ENCODE measurements around the gene ZNF19. TPM values are rescaled to one million over a fixed set of nuclear protein-coding genes. Genes with fewer than 3 reads are reported as not detected.

Gene ZNF19
- total RNA-seq, 1 donor from 2014 or later = 18.3 TPM

DNA sequence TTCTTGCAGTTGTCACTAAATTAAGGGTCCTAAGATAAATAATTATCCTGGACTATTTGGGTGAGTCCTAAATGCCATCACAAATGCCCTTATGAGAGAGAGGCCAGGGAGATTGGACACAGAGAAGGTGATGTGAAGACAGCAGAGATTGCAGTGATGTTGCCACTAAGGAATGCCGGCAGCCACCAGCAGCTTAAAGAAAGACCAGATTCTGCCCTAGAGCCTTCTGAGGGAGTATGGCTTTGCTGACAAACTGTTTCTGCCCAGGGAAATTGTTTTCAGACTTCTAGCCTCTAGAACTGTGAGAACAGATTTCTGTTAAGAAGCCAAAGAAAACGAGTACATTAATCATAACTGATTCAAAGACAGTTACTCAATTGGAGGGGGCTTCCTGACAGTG is 17.1 kb downstream of the ZNF19 start:
- Histone ChIP-seq H3K27ac (no peak overlapping the region), H3K4me1 (no peaks in the 10 kb centered on the region), H3K36me3 (peaks cover 42% of the 10 kb centered on the region), H3K9me3 (no peaks in the 10 kb centered on the region), H3K27me3 (ENCODE audit: low read depth) (no peaks in the 10 kb centered on the region), H3K4me3 (no peak overlapping the region)
- ATAC-seq = no peak
- no peak for DNase-seq
- no peak for TF ChIP-seq CTCF (IDR thresholded peaks at IDR 0.05)
- intact Hi-C loops (cut with DNase I) = no loop called here

GRCh38 chr16:71467810-71468209 is 21.3 kb downstream of the ZNF19 start:
- no peak for TF ChIP-seq CTCF (IDR thresholded peaks at IDR 0.05)
- Histone ChIP-seq H3K27me3 (ENCODE audit: low read depth) (no peaks in the 10 kb centered on the region), H3K36me3 (peaks cover 11% of the 10 kb centered on the region), H3K4me3 (no peak overlapping the region), H3K9me3 (no peaks in the 10 kb centered on the region), H3K27ac (no peak overlapping the region), H3K4me1 (peaks cover 2% of the 10 kb centered on the region)
- intact Hi-C loops (cut with DNase I) = no loop called here
- DNase-seq (no peak), ATAC-seq (peak in 1 of 2 donors; percentile 54)

DNA sequence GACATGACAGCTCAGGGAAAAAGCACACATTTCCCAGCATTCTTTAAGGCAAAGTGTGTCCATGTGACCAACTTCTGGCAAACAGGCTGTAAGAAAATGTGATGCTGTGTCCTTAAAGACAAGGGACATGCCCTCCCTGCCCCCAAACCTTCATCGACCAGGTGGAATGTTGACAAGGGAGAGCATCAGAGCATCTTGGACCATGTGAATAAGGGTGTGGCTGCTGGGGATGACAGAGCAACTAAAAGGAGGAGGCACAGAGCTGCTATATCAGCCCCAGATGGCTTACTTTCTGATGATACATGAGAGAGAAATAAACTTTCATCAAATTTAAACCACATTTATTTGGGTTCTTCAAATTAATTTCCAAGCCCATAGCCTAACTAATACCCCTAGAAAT is 24.9 kb downstream of the ZNF19 start:
- Histone ChIP-seq H3K9me3 (no peaks in the 10 kb centered on the region), H3K4me1 (peaks cover 22% of the 10 kb centered on the region), H3K27me3 (ENCODE audit: low read depth) (no peaks in the 10 kb centered on the region), H3K27ac (no peak overlapping the region), H3K4me3 (no peak overlapping the region), H3K36me3 (peaks cover 6% of the 10 kb centered on the region)
- ATAC-seq (no peak), DNase-seq (no peak)
- TF ChIP-seq CTCF (IDR thresholded peaks at IDR 0.05) = no peak
- intact Hi-C loops (cut with DNase I) = no loop called here

DNA sequence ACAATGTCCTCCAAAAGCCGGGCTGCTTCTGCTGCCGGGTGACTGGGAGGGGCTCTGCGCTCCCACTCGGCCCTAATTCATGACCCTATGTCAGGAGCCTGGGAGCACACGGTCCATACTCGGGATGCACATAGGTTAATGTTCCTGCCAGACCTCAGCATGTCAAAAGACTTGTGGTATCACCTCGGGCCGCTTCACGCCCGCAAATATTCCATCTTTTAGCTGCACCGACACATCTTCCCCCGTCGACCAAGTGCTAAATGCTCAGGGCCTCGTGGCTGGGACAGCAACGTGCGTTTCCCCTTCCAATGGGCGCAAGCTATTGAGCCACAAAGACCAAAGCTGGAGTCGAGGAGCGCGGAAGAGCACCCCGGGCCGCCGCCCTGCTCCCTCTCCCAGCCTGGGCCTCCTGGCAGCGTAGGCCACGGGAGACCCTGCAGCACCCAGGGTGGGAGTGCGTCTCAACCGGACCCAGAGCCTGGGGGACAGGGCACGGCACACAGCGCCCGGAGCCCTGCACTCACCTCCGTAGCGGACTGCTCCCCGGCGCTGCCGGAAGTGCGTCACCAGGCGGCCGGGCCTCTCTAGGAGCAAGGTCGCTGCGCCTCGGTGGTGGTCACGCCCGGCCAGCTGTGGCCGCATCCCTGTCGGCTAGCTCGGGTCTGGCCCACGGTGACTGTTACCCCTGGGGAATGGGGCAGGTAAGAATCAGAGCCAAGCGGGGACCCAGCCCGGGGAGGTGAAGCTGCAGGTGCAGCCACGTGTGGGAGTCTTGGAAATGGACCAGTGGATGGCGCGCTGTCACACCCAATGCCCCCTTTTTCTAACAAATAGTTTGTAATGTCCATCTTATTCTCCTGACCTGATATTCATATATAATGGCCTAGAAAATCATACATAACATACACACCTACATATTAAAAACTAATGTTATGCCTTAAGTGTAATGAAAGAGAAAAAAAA is 27.2 kb downstream of the ZNF19 start, which contains the start of gene ZNF23:
TSS of gene ZNF23 (minus strand) at position 562 of the 963 bp plus-strand sequence. CDS start 5,451 bp downstream, outside the sequence.
- ATAC-seq = peak; percentile 99 to 100
- peak; percentile 15 for TF ChIP-seq CTCF (IDR thresholded peaks at IDR 0.05)
- Histone ChIP-seq H3K4me3 (peak within 1 kb of the TSS; percentile 79), H3K27ac (peak within 1 kb of the TSS; percentile 88), H3K9me3 (no peaks in the 10 kb centered on the region), H3K27me3 (ENCODE audit: low read depth) (no peaks in the 10 kb centered on the region), H3K36me3 (no peaks in the 10 kb centered on the region), H3K4me1 (peaks cover 22% of the 10 kb centered on the region)
- DNase-seq = peak; percentile 92
- intact Hi-C loops (cut with DNase I) = no loop called here

GRCh38 chr16:71460941-71461340 is 28.2 kb downstream of the ZNF19 start:
- Histone ChIP-seq H3K27ac (no peak overlapping the region), H3K9me3 (no peaks in the 10 kb centered on the region), H3K27me3 (ENCODE audit: low read depth) (no peaks in the 10 kb centered on the region), H3K4me1 (peaks cover 22% of the 10 kb centered on the region), H3K4me3 (peak overlapping the region; percentile 79), H3K36me3 (peaks cover 6% of the 10 kb centered on the region)
- DNase-seq = no peak
- no peak for ATAC-seq
- TF ChIP-seq CTCF (IDR thresholded peaks at IDR 0.05) = no peak
- intact Hi-C loops (cut with DNase I) = no loop called here
